Measurements from ENCODE around the gene CAMK2B. TPM values are rescaled to one million over a fixed set of nuclear protein-coding genes. Genes with fewer than 3 reads are reported as not detected.

CAMK2B gene
- polyA plus RNA-seq, 1 donor, result 1.7 TPM

DNA sequence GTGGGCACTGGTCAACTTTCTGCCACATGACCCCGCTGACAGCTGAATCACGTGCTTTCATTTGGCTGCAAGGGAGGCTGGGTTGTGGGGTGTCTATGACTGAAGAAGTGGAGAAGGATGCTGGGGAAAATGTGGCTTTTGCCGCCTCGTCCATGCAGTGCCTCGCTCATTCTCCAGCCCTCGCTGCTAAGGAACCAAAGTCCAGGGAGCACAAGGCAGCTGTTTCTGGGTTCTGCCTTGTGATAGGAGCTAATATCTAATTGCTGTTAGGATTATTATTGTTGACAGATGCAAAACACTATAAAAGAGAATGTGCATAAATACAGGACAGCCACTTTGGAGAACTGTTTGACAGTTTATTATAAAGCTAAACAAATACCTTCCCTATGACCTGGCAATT lies 4.9 kb upstream of the CAMK2B start:
- no peak for DNase-seq

DNA sequence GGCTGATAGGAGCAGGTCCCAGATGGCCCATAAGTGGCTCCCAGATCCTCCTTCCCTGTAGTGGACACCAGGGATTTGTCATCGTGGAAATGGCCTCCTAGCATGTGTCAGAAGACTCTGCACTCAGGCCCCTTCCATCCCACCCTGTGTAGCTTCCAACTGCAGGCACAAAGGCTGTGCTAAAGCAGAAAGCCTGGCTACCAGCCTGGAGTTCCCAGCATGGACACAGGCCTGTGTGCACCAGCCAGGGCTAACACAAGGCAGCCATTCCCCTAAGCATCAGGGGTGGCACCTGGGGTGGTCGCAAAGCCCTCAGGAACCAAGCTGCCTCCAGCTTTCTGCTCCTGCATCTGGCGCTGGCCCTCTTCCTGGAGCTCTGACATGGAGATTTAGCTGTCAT lies 4.5 kb upstream of the CAMK2B start:
- no peak for DNase-seq

DNA sequence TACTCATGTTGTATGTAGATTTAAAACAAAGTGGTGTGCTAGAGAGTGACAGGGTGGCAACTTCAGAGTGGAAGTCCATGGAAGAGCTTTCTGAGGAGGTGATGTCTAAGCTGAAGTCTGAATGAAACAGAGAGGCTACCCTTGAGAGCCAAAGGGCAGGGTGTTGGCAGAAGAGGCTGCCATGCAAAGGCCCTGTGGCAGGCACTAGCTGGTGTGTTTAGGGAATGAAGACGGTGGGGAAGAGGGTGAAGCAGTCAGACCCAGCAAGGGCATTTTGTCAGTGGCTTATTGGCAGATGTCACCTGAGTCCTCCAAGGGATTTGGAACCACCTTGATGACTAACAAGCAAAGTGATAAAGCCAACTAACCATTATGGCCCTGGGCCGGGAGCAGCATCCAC lies 3.7 kb upstream of the CAMK2B start:
- no peak for DNase-seq

GRCh38 chr7:44327981-44328380 lies 2.6 kb upstream of the CAMK2B start:
- DNase-seq, result no peak

DNA sequence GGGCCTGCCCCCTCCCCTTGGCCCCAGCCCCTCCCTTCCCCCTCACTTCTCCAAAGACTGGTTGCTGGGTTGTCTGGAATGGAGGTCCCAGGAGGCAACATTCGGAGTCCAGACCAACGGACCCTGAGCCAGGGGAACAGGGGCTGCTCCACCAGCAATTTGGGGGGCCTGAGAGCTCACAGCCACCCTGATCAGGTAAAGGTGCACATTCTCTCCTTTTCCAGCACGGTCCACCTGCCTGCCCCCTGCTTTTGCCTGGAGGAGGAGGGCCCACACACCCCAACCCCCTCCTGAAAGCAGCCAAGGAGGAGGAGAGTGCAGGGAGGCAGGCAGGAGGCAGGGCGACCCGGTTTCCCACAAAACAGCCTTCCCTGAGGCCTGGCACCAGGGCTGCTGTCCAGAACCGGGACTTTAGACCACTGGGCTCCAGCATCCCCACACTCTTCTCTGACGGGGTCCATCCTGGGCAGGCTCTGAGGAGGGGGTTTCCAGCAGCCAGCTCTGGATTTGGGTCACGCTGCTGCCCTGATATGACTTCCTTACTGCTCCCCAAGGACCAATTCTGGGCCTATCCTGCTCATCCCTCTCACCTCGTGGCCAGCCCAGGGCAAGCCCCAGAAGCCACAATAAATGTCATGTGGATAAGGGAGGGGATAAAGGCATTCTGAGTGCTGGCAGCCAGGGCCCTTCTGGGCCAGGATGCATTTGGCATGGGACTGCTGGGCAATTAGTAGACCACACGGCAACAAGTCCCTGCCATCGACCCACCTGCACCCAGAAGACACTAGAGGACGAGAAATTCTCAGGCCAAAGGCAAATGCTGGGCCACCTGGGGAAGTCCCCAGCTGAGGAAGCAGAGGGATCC lies 1.1 kb upstream of the CAMK2B start:
- DNase-seq, result no peak

DNA sequence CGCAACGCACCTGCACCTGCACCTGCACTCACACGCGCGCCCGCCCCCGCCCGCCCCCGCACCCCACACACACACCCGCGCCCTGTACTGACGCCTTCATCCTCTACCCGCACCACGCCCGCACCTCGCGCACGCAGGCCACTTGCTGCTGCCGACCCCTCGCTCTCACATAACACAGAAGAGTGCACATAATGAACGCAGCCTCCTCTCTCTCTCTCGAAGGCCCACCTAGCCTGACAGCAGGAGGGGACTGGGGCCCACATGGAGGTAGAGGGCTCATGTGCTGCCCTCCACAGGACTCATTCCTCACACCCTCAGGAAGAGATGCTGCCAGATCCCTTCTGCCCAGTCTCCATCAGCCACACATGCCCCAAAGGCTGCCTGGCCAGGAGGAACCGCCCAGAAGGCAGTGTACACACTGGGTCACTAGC lies 432 bp upstream of the CAMK2B start:
- DNase-seq, result no peak

- DNase-seq, result no peak
Measured at GRCh38 chr7:44324481-44325200, 753 bp downstream of the CAMK2B start.

DNA sequence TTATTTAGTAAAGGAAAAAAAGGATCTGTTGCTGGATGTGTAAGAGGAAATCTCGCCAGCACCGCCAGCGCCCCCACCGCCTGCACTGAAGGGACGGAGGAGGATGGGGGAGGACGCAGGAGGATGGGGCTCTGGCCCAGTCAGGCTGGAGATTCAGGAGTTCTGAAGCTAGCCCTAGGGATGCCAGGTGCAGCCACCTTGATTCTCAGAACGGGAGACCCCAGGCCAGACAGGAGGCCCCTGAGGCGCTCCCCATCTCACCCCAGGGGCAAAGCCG lies 1.3 kb downstream of the CAMK2B start:
- no peak for DNase-seq

DNA sequence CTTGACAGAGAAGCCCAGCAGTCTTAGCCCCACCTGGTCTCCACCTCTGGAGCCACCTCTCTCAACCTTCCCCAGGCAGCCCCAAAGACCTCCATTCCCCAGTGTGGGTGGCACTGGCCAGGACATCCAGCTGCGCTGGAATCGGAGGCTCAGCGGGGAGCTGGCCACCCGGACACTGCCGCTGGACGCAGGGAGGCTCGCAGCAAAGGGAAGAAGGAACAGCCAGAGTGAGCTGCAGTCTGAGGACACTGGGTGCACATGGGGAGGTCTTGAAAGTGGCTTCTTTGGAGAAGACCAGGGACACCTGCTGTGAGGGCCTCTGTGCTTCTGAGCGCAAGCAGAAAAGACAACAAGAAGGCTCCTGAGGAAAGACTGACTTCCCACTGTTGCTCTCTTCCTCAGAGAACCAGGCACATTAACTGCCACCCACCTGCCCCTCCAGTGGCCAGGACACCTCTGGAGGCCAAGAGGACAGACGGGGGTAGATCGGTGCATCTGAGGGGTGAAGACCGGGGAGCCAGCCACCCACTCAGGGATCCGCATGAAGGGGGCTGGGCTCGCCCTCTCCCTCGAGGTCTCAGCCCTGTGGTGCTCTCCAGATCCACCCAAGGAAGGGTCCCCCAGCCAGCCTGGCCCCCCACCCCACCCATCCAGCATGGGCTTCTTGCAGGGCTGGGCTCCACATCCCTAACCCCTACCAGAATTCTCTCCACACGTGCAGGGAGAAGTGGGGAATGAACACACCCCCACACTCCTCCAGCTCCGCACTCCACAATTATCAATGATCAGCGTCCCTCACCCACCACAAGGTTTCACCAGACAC lies 1.8 kb downstream of the CAMK2B start:
- DNase-seq, result no peak

DNA sequence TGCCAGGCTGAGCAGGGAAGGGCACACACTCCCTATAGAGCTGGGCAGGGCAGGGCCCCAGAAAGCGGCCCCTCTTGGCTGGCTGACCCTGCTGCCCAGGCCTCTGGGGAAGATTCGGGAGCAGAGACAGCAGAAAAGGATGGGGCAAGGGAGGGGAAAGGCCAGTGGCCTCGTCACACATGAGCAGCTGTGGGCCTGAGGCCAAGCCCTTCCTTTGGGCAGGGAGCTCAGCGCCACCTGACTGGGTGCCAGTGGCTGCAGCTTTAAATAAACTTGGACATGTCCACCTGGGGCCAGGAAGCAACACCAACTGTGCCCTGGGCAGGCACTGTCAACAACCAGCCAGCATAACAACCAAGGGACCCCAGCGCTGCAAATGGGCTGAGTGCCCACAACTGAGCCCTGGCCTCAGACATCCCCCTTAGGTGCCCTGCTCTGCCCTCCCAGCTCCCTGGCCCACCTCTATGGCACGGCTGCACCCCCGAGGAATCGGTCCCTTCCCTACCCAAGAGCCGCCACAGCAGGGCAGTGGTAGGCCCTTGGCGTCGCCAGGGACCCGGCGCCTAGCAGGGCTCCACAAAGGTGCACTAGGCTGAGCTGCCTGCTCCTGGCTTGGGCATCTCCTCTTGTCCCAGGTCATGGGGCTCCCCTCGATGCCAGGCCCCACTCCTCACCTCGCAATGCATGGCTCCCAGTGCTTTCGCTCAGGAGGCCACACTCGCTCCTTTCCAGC lies 2.6 kb downstream of the CAMK2B start:
- no peak for DNase-seq

- no peak for DNase-seq
Measured at GRCh38 chr7:44321796-44322195, 3.6 kb downstream of the CAMK2B start.

DNA sequence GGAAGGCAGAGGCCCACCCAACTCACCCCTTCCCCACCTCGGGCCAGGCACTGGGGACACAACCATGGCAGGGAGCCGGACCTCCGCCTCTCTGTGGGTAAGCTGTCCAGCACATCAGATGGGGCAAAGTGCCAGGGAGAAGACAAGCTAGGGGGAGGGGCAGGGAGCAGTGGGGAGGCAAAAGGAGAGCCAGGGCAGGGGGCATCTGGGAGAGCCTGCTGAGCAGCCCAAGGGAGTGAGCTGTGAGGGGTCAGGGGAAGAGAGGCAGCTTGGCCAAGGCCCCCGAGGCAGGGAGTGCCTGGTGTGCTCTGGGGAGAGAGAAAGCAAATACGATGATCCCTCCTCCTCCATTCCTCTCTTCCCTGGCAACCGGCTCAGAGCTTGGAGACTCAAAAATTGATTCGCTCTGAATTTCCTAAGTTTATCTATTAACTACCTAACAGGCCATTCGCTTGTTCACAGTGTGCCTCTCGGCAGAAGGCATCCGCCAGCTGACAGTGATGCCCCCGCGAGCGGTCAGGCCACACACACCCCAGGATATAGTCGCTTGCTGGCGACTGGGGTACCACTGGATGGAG lies 4.5 kb downstream of the CAMK2B start:
- no peak for DNase-seq

DNA sequence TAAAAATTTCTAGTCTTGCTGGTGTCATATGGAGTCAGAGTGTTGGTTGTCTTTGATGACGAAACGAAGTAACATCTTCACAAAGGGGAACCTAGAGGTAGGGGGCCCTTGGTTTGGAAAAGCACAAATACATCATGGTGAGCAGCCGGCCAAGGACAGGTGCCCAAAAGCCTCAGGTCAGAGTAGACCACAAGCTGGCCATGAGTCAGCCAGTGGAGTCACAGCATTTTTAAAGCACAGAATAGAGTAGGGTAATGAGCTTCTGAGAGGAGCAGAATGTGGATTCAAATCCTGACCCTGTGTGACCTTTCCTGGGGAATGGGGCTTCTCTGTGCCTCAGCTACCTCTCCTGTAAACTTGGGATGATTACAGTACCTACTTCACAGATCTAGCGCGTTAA lies 5.3 kb downstream of the CAMK2B start:
- DNase-seq, result no peak

DNA sequence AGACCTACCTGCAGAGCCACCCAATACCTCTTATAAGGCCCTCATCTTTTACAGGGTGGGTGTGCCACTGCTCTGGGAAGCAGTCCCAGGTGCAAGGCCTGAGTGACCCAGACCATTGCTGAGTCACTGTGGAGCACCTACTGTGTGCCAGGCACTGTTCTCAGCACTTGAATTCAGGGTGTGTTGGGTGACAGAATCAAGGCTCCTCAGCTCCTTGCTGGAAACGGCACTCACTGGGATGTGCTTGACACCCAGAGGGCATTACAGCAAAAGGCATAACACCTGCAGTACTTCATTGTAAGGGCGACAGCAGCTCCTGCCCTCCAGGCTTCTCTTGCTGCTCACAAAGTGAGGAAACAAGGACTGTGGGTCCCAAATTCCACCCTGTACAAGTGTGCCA lies 7.1 kb downstream of the CAMK2B start:
- no peak for DNase-seq

DNA sequence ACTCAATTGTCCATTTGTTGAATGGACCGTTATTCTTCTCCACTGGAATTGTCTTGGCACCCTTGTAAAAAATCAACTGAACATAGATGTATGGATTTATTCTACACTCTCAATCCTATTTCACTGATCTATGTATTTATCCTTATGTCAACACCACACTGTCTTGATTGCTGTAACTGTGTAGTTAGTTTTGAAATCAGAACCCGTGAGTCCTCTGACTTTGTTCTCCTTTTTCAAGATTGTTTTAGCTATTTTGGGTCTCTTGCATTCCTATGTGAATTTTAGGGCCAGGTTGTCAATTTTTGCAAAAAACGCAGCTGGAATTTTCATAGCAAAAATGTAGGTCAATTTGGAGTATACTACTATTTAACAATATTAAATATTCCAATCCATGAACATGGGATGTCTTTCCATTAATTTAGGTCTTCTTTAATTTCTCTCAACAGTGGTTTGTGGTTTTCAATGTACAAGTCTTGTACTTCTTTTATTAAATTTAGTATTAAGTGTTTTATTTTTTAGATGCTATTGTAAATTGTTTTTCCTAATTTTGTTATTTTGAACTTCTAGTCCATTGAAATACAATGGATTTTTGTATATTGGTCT lies 10.0 kb downstream of the CAMK2B start:
- DNase-seq, result no peak

- DNase-seq, result no peak
Measured at GRCh38 chr7:44313621-44314031, 11.8 kb downstream of the CAMK2B start.

GRCh38 chr7:44313016-44313415 lies 12.4 kb downstream of the CAMK2B start:
- DNase-seq, result no peak

DNA sequence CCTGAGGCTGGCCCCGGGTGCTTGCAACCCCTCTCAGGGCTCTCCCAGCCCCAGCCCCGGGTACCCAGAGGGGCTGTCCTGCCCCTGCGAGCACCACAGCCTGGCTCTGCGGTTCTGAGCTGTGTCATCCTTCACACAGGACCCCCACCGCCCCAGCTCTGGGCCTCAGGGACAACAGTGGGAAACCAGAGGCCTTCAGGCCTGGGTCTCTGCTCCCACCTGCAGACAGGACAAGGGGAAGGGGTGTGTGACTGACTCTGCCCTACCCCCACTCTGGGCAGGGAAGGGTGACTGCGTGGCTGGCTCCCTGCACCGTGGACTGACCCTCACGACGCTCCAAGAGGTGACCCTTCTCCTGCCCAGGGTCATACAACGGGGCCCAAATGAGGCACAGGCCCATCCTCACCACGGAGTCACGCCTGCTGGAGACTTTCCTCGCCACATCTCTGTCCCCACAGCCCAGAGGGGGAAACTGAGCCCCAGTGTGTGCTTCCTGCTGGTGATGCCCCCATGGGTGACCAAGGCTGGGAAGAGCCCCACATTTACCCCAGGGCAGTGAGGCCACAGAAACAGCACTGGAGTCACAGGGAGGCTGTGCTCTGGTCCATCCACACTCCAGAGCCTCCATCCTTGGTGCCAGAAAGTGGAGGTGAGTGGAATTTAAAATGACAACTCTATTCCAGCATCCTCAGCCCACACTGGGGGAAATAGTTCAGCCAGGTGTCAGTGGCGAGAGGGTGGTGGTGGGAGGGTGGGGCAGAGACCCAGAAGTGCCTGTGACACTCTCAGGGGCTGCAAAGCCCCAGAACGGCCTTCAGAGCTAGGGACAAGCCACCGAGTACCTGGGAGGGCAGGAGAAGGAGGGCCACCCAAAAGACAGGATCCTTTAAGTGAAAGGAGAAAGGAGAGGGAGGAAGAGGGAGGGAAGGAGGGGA lies 13.6 kb downstream of the CAMK2B start:
- no peak for DNase-seq

DNA sequence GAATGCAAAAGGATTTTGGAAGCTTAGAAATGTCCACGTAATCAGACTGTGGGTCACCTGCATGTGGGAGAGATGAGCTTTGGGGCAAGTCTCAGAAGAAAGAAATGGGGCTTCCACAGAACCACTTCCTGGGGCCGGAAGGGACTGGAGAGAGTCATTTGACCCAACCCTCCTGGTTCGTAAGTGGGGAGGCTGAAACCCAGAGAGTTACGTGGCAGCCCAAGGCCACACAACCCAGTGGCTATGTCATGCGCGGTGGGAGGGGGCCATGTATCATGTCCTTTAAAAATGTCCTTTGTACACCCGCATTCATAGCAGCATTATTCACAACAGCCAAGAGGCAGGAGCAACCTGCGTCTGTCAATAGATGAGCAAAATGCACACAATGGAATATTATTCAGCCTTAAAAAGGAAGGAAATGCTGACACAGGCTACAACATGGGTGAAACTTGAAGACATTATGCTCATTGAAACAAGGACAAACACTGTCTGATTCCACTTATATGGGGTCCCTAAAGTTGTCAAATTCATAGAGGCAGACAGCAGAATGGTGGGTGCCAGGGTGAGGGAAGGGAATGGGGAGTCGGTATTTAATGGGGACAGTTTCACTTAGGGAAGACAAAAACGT lies 15.1 kb downstream of the CAMK2B start:
- no peak for DNase-seq
